HepG2 (cell line): Measurements from ENCODE around the gene KRT13.

Experiments used
- EZH2 ChIP-seq: conservative IDR thresholded peaks from 2 replicates; pipeline ENCODE4 v1.6.1; 2012; ENCODE audit warnings: mild to moderate bottlenecking, low read depth, low read length, moderate library complexity
- RBFOX2 ChIP-seq: fragments of 200-400 bp; formaldehyde crosslinking; IDR thresholded peaks from 2 replicates; pipeline ENCODE4 v1.6.1; 2017; ENCODE audit warnings: low read depth, mild to moderate bottlenecking, low read length
- TCF7 ChIP-seq: sonication (generic); IDR thresholded peaks from 2 replicates; pipeline ENCODE4 v1.6.1; 2016; ENCODE audit warnings: antibody characterized with exemption, low read depth
- ZFP36 ChIP-seq: fragments of 150-350 bp; IDR thresholded peaks from 2 replicates; pipeline ENCODE4 v1.6.1; 2018; ENCODE audit warnings: borderline replicate concordance, low read length, low read depth; ENCODE audit not compliant: partially characterized antibody
- ZNF101 ChIP-seq: sonication (generic); formaldehyde crosslinking; IDR thresholded peaks from 2 replicates; pipeline ENCODE4 v1.4.0; 2020; ENCODE audit warnings: mild to moderate bottlenecking, low read depth, missing genetic modification reagents, borderline replicate concordance
- ZNF296 ChIP-seq: sonication (generic); formaldehyde crosslinking; conservative IDR thresholded peaks from 2 replicates; pipeline ENCODE4 v1.5.0; 2020; ENCODE audit warnings: mild to moderate bottlenecking, missing genetic modification reagents
- TF ChIP-seq, protein P1 (sequence below): sonication (generic); formaldehyde crosslinking; IDR thresholded peaks from 2 replicates; pipeline ENCODE4 v1.5.0; 2020; ENCODE audit warnings: mild to moderate bottlenecking, missing genetic modification reagents, moderate library complexity

- TF ChIP-seq ZNF101 (CRISPR knock-in tag) (no peak), RBFOX2 (no peak), EZH2 (no peak), TCF7 (no peak), ZNF296 (CRISPR knock-in tag) (no peak), ZFP36 (no peak)
- TF ChIP-seq, protein P1, sequence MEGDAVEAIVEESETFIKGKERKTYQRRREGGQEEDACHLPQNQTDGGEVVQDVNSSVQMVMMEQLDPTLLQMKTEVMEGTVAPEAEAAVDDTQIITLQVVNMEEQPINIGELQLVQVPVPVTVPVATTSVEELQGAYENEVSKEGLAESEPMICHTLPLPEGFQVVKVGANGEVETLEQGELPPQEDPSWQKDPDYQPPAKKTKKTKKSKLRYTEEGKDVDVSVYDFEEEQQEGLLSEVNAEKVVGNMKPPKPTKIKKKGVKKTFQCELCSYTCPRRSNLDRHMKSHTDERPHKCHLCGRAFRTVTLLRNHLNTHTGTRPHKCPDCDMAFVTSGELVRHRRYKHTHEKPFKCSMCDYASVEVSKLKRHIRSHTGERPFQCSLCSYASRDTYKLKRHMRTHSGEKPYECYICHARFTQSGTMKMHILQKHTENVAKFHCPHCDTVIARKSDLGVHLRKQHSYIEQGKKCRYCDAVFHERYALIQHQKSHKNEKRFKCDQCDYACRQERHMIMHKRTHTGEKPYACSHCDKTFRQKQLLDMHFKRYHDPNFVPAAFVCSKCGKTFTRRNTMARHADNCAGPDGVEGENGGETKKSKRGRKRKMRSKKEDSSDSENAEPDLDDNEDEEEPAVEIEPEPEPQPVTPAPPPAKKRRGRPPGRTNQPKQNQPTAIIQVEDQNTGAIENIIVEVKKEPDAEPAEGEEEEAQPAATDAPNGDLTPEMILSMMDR (CRISPR knock-in tag) = no peak
Measured at GRCh38 chr17:41481036-41481435, 24.4 kb downstream of the KRT13 start, which contains the start of gene KRT35.
